Ramos (cell line): ENCODE data around the gene TARDBP.
"Not testable (repeated sequence)": the region's sequence is repeated elsewhere in the genome, so short reads cannot be mapped to it uniquely, and the experiment has no call there.

Experiments
- in situ Hi-C: fragments of 300-500 bp; cut with MboI; formaldehyde crosslinking; loops from one replicate; pipeline ENCODE4 v1.14.3; 2022; ENCODE audit warnings: low sequenced_read_pairs; ENCODE audit not compliant: unreplicated experiment

Gene TARDBP

DNA sequence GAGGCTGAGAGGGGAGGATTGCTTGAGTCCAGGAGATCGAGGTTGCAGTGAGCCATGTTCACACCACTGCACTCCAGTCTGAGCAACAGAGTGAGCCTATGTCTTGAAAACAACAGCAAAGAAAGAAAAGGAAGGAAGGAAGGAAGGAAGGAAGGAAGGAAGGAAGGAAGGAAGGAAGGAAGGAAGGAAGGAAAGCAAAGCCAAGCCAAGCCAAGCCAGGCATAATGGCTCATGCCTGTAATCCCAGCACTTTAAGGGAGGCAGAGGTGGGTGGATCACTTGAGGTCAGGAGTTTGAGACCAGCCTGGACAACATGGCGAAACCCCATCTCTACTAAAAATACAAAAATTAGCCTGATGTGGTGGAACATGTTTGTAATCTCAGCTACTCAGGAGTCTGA lies 20.4 kb upstream of the TARDBP start:
- in situ Hi-C loops: not testable (repeated sequence)

DNA sequence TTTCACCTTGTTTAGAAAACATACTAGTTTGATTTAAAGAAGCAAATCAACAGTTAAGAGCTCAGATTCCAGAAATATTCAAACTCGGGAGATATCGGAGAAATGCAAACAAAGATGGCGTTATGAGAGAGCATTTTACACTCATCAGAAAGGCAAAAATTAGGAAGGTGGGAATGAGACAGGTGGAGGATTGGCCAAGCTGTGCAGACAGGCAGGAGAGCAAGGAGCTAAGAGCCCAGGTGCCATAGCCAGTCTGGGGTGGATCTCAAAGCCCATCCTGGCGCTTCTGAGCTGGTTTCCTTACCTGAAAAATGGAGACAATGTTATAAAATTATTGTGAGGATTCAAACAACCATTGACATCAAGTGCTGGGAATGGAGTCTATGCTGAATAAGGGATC lies 19.6 kb upstream of the TARDBP start:
- in situ Hi-C loops: no loop called here

DNA sequence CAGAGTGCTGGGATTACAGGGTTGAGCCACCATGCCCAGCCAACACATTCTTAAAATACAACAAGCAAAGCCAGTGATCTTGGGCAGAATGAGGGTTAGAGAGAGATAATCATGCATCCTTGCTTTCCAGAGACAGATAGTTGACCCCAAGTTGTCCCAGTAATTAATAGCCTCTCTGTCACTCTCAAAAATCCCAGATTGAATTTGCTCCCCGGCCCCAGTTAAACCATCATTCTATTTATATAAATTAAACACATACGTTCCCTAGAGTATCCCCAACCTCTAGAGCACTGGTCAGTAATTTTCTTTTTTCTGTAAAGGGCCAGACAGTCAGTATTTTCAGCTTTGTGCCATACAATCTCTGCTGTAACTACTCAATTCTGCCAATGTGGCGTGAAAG lies 16.4 kb upstream of the TARDBP start:
- in situ Hi-C loops: no loop called here

DNA sequence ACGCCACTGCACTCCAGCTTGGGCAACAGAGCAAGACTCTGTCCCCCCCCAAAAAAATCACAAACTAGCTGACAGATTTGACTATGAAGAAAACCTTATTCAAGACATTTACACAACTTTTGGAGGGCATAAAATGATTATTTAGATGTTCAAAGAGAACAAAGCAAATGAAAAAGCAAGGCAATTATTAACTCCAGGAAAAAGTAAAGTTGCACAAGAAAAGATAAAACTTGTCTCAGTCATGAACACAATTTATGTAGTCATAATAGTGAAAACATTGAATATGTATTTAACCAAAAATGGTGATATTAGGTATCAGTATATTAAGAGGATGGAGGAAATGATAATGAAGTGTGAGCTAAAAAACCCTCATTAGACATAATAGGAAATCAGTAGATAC lies 11.9 kb upstream of the TARDBP start:
- in situ Hi-C loops: no loop called here

DNA sequence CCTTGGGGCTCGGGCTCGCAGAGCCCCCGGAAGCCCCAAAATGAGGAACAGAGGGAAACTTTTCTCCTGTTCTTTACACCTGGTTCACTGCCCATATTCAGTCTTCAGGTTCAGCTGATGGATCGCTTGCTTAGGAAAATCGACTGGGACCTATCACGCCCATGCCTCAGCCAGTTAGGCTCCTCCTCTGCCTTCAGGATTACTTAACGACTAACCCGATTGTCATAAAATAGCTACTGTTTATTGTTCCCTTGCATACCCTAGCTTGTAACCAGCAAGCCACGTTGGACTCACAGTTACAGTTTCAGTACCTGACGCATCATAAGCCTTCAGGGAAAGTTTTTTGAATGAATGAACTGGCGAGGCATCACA lies 692 bp downstream of the TARDBP start:
- in situ Hi-C loops: no loop called here

DNA sequence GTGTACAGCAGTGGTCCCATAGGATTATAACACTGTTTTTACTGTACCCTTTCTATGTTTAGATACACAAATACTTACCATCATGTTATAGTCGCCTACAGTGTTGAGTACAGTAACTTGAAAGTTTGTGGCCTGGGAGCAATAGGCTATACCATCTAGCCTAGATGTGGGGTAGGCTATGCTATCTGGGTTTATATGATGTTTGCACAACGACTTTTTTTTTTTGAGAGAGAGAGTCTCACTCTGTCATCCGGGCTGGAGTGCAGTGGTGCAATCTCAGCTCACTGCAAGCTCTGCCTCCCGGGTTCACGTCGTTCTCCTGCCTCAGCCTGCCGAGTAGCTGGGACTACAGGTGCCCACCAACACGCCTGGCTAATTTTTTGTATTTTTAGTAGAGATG lies 6.9 kb downstream of the TARDBP start:
- in situ Hi-C loops: not testable (repeated sequence)

DNA sequence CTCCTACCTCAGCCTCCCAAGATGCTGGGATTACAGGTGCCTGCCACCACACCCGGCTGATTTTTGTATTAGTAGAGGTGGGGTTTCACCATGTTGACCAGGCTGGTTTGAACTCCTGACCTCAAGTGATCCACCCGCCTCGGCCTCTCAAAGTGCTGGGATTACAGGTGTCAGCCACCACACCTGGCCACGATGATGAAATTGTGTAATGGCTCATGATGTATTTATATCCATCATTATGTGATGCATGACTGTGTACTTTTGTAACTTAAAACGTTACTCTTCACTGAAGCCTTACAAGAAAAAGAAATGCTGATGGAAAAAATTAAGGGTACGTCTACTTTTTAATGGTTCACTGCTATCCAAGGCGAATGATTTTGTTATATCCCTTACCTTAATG lies 7.5 kb downstream of the TARDBP start:
- in situ Hi-C loops: no loop called here

DNA sequence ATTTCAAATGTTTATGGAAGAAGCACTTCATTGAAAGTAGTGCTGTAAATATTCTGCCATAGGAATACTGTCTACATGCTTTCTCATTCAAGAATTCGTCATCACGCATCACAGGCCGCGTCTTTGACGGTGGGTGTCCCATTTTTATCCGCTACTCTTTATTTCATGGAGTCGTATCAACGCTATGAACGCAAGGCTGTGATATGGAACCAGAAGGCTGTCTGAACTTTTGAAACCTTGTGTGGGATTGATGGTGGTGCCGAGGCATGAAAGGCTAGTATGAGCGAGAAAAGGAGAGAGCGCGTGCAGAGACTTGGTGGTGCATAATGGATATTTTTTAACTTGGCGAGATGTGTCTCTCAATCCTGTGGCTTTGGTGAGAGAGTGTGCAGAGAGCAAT lies 10.7 kb downstream of the TARDBP start:
- in situ Hi-C loops: no loop called here

DNA sequence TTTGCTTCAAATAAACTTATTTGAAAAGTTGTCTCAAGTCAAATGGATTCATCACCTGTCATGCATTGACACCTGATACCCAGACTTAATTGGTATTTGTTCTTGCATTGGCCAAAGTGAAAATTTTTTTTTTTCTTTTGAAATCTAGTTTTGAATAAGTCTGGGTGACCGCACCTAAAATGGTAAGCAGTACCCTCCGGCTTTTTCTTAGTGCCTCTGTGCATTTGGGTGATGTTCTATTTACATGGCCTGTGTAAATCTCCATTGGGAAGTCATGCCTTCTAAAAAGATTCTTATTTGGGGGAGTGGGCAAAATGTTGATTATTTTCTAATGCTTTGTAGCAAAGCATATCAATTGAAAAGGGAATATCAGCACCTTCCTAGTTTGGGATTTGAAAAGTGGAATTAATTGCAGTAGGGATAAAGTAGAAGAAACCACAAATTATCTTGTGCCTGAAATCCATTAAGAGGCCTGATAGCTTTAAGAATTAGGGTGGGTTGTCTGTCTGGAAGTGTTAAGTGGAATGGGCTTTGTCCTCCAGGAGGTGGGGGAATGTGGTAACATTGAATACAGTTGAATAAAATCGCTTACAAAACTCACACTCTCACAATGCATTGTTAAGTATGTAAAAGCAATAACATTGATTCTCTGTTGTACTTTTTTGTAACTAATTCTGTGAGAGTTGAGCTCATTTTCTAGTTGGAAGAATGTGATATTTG lies 11.9 kb downstream of the TARDBP start:
- in situ Hi-C loops: no loop called here

DNA sequence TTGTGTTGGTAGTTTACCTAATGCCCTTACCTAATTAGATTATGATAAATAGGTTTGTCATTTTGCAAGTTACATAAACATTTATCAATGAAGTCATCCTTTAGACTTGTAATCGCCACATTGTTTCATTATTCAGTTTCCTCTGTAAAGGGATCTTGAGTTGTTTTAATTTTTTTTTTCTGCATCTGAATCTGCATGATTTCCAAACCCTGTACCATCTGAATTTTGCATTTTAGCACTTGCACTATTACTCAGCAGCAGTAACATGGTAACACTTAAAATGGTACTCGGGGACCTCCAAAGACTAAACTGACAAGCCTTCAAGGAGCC lies 12.4 kb downstream of the TARDBP start:
- in situ Hi-C loops: no loop called here

DNA sequence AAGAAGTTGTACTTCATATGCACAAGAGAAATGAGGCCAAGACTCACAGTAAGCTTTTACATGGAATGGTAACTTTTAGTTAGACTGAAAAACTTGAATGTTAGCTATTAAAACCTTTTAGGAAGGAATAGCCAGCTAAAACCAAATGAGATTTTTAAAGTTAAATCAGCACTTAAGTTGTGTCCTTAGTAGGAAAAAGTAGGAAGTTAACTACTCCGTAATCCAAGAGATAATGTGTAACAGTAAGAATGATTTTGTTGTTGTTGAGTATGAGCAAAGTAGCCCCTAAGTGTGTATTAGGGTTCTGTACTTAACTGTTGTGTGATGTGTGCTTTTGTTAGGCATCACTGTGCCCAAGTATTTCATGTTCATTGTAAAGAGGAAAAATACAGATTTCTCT lies 13.2 kb downstream of the TARDBP start:
- in situ Hi-C loops: no loop called here

DNA sequence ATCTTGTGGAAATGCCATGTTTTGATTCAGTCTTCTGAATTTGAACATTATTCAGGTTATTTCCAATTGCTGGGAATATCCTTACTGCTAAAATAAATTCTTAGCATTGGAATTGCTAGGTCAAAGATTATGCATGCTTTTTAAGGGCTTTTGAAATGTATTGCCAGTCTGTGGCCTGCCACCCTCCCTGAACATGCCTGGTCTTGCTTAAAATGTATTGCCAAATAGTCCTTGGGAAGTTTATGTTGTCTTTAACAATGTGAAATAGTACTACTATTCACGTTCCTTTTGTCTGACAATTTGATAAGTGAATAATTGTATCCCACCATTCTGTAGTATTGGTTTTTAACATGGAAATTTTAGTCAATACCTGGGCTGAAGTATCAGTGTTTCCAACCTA lies 13.6 kb downstream of the TARDBP start:
- in situ Hi-C loops: no loop called here

DNA sequence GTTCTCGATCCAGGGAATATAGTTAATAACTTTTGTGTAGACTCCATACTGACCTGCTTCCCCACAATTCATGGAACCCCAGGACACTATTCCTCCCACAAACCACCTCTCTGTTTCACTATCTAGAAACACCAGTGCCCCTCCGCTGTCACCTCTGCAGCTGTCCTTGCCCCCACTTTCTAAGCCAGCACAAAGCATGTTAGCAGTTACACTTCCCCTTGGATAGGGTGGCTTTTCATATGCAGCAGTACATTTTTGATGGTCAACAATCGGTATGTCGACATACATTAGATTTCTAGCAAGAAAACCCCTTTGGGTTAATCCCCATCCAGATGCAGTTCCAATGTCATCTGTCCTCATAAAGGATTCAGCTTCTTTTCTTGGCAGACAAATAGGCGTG lies 14.4 kb downstream of the TARDBP start:
- in situ Hi-C loops: no loop called here

DNA sequence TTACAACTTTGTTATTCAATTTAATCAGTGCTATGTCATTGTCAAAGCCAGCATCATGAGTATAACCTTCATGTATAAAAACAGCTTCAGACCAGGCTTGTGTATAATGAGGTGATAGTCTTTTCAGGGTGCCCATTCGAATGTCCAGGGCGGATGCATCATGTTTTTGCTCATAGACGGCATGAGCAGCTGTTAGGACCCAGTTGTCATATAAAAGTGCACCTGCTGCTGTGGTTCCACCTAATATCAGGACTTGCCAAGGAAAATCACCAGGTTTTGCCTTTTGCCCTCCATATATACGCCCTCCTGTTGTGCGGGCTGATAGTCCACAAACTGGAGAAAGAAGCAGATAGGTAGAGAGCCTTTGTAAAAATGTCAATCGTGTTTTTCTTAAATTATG lies 14.9 kb downstream of the TARDBP start:
- in situ Hi-C loops: no loop called here

DNA sequence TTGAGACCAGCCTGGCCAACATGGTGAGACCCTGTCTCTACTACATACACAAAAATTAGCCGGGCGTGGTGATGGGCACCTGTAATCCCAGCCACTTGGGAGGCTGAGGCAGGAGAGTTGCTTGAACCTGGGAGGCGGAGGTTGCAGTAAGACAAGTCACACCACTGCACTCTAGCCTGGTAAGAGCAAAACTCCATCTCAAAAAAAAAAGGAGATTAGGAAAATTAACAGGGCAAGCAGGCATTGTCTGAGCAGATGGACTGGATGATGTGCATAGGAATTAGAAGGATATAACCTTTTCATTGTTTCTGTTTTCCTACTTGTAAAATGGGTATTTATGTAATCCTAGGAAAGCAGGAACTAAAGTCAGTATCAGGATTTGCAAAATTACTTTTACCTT lies 15.6 kb downstream of the TARDBP start:
- in situ Hi-C loops: no loop called here

DNA sequence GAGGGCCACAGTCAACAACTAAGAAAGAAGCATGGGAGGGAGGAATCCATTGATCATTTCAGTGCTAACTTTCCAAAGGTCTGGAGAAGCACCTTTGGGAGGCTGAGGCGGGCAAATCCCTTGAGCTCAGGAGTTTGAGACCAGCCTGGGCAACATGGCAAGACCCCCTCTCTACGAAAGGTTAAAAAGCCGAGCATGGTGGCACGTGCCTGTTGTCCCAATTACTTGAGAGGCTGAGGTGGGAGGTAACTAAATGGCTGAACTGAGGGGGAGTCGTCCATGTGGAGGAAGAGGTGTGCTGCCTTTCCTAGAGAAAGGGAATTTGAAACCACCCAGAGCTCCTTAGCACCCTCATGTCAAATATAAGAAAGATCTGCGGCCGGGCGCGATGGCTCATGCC lies 18.4 kb downstream of the TARDBP start:
- in situ Hi-C loops: loop anchor here (5.0 kb wide), 1 partner anchor 611 kb away; no protein-coding TSS in a partner anchor

DNA sequence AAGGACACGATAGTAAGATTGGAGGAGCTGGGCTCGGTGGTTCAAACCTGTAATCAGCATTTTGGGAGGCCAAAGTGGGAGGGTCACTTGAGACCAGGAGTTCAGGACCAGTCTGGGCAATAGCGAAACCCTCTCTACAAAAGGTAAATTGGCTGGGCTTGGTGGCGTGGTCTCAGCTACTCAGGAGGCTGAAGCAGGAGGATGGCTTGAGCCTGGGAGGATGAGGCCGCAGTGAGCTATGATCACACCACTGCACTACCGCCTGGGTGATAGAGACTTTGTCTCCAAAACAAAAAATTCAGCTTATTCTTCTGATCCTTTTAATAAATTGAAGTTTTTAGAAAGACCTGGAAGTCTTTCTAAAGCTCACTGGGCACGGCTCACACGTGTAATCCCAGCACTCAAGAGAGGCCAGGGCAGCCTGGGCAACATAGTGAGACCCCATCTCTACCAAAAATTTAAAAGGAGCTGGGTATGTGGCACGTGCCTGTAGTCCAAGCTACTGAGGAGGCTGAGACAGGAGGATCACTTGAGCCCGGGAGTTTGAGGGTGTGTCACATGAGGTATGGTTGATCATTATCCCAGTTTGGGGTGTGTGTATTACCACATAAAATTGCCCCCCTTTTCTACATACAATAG lies 19.3 kb downstream of the TARDBP start:
- in situ Hi-C loops: loop anchor here (5.0 kb wide), 1 partner anchor 611 kb away; no protein-coding TSS in a partner anchor

DNA sequence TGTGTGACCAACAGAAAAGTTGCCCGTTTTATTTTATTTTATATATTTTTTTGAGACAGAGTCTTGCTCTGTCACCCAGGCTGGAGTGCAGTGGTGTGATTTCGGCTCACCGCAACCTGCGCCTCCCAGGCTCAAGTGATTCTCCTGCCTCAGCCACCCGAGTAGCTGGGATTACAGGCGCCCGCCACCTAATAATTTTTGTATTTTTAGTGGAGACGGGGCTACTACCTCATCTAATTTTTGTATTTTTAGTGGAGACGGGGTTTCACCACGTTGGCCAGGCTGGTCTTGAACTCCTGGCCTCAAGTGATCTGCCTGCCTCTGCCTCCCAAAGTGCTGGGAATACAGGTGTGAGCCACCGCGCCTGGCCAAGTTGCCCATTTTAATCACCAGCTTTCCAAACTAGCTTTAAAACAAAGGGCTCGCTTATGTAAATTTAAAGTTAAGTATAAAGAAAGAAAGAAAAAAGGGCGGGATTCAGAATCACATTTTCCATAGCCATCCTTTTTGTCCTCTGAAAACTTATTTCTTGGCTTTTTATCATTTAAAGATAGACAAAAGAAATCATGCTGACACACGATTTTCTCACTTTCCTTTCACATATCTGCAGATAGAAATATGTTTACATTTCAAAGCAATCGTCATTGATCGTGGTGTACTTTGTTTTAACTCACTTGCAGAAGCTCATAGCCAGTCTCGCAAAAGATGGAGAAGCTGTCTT lies 24.7 kb downstream of the TARDBP start:
- in situ Hi-C loops: not testable (repeated sequence)

DNA sequence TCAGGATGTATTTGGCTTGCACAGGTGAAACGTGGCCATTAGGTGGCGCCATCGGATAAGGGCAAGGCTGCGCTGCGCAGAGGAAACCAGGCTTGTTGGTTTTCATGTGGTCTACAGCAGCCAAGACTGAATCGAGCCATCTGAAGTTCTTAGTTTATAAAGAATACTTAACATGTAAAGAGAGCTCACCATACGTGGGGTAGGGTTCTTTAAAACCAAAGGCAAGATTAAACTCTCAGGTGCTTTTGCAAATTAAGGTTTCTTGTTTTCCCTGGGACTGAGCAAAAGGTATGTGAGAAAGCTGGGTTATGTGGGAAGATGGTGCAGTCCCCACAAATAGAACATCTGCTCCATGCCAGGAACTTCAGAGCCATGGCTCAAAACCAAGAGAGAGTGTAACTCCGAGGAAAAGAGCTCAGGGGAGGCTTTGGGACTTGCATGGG lies 25.3 kb downstream of the TARDBP start:
- in situ Hi-C loops: no loop called here

DNA sequence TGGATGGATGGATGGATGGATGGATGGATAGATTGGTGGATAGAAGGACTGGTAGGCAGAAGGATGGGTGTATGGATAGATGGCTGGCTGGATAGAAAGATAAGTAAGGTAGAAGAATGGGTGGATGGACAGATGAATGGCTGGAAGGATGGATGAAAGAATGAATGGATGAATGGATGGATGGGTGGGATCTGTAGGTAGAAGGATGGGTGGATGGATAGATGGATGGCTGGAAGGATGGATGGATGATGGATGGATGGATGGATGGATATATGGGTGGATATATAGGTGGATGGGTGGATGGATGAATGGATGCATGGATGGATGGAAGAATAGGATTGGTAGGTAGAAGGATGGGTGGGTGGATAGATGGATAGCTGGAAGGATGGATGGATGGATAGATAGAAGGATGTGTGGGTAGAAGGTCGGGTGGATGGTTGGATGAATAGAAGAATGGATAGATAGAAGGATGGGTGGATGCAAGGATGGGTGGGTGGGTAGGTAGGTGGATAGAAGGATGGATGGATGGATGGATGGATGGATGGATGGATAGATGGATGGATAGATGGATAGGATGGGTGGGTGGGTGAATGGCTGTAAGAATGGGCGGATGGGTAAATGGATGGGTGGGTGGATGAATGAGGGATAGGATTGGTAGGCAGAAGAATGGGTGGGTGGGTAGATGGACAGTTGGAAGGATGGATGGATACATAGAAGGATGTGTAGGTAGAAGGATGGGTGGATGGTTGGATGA lies 27.1 kb downstream of the TARDBP start:
- in situ Hi-C loops: no loop called here

DNA sequence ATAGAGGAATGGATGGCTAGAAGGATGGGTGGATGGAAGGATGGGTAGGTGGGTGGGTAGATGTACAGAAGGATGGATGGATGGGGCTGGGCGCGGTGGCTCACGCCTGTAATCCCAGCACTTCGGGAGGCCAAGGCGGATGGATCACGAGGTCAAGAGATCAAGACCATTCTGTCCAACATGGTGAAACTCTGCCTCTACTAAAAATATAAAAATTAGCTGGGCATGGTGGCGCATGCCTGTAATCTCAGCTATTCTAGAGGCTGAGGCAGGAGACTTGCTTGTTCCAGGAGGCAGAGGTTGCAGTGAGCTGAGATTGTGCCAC lies 27.6 kb downstream of the TARDBP start:
- in situ Hi-C loops: not testable (repeated sequence)
